GM10266 (cell line): Measurements from ENCODE around the gene CLEC3B.

Source experiments
- DNase-seq: peaks from one replicate; pipeline ENCODE4 v3.0.0; 2012; ENCODE audit errors: extremely low spot score
- TF ChIP-seq, protein P1 (sequence below): IDR thresholded peaks from 2 replicates; pipeline ENCODE4 v1.5.1; 2012; ENCODE audit warnings: mild to moderate bottlenecking, low read depth; ENCODE audit not compliant: control insufficient read depth, insufficient read depth; ENCODE audit errors: missing control alignments

Gene CLEC3B

DNA sequence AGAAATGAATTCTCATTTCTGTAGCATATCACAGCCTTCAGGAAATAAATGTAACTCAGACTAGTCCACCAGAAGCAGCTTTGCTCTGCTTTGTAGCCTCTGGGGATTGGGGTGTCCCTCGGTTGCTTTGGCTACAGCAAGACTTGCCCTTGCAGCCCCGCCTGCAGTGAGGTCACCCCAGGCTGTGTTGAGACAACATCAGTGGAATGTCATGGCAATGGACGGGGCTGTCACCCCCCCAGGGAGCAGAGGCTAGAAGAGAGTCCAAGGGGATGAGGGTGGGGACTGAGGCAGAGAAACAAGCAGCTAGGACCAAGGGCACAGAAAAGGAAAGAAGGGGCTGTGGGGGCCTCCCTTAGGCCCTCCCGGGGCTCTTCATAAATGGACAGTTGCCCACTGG, 854 bp downstream of the CLEC3B start:
- TF ChIP-seq, protein P1, sequence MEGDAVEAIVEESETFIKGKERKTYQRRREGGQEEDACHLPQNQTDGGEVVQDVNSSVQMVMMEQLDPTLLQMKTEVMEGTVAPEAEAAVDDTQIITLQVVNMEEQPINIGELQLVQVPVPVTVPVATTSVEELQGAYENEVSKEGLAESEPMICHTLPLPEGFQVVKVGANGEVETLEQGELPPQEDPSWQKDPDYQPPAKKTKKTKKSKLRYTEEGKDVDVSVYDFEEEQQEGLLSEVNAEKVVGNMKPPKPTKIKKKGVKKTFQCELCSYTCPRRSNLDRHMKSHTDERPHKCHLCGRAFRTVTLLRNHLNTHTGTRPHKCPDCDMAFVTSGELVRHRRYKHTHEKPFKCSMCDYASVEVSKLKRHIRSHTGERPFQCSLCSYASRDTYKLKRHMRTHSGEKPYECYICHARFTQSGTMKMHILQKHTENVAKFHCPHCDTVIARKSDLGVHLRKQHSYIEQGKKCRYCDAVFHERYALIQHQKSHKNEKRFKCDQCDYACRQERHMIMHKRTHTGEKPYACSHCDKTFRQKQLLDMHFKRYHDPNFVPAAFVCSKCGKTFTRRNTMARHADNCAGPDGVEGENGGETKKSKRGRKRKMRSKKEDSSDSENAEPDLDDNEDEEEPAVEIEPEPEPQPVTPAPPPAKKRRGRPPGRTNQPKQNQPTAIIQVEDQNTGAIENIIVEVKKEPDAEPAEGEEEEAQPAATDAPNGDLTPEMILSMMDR: no peak
- DNase-seq: no peak

DNA sequence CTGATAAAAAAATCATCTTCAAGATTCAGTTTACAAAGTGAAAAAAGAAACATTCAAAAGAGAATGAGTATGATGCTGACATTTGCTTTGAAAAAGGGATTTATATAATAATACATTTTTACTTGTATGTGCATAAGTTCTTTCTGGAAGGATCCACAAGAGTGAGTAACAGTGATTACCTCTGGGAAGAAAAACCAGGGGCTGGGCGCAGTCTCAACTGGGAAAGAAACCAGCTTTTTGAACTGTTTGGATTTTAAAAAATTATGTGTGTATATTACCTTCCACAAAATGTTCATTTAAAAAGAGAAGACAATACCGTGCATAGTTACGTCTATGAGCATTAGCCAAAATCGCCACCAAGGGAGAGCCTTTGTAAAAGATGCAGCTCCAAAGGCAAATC, 1.3 kb downstream of the CLEC3B start:
- TF ChIP-seq, protein P1: no peak
- DNase-seq: no peak

DNA sequence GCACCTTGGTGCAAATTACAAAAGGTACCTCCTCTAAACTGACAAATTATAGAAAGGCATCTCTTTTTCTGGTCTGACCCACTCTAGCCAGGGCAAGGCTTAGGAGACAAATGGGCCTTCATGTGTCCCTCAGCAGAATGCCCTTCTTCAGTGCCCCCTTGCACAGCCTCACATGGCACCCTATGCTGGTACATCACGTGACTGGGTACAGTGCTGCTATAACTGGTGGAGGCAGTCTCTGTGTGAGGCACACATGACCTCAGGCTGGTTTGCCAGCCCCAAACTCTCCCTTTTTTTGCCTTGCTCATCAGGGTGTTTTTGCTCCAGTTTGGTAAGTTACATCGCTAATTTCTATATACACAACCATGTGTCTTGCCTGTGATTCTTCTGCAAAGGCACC, 3.1 kb downstream of the CLEC3B start:
- TF ChIP-seq, protein P1: no peak
- DNase-seq: no peak

DNA sequence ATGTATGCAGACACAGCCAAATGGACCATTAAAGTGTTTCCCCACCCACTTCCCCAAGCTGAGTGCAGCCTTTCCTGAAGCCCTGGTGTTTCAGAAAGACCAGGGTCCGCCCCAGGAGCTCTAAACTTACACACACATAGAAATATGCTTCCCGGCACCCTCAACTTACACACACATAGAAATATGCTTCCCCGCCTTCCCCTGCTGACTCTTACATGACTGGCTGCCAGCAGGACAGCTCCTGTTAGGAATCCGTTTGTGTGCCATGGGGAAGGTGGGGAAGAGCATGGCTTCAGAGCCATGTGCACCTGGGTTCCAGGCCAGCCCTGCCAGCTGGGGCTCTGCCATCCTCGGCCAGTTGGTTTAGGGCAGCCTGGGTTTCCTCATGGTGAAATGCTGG, 3.6 kb downstream of the CLEC3B start:
- DNase-seq: no peak
- TF ChIP-seq, protein P1: no peak

DNA sequence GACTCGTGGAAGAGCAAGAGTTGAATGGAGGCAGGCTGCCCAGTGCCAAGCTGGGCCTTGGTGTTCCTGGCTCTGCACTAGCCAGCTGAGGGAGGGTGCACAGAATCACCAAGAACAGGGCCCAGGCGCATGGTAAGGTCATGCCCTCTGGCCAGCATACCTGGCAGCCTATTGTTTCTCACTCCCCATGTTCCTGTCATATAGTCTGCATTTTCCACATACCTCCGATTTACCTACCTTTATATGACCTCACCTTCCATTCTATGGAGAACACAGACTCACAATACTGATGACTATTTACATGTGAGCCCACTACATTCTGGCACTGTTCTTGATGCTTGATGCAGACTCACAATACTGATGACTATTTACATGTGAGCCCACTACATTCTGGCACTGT, 5.4 kb downstream of the CLEC3B start:
- TF ChIP-seq, protein P1: no peak
- DNase-seq: no peak

DNA sequence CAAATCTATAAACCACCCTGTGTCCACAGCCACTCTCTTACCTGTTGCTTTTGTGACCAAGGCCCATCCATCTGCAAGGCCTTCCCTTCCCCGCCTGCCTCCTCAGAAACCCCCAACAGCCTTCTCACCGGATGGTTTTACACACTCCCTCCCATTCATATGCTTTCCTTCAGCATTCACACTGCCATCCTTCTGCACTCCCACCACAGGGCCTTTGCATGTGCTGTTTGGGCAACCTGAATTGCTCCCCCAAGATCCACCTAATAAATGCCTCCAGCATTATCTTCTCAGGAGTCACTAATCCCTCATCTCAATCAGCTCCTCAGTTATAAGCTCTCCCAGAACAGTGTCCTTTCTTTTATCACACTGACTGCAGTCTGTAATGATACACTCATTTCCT, 6.0 kb downstream of the CLEC3B start:
- DNase-seq: no peak
- TF ChIP-seq, protein P1: no peak

DNA sequence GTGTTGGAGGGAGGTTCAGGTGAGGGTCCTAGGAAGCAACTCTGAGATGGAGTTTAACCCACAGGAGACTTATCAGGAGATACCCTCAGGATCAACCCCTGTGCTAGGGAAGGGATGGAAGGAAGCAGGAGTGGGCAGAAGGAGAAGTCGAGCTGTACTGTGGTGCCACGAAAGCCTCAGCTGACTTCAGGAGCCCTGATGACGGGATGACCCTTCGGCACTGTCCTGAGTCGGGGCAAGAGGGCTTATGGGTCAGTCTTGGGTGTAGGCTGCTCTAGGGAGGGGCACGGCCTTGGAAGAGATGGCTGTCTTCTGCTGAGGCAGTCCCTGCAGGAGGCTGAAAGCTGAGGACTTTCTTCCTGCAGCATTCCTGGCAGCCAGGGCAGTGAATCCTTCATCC, 7.7 kb downstream of the CLEC3B start:
- DNase-seq: no peak
- TF ChIP-seq, protein P1: no peak
